ENCODE measurements around the gene VPS35L.

Gene VPS35L

DNA sequence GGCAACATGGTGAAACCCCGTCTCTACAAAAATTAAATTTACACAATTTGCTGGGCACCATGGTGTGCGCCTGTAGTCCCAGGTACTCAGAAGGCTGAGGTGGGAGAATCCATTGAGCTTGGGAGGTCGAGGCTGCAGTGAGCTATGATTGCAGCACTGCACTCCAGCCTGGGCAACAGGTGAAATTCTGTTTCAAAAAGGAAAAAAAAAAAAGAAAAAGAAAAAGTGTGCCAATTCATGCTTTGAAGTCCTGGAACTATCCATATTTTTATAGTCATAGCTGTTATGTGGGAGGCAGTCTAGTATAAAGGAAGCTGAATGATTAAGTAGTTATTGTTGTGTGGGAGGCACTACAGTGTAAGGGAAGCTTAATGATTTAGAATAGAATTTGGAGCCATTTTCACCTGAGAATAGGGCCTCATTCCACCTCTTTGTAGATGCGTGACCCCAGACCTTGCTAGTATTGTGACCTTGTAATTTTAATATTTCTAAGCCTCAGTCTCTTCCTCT lies 194.1 kb downstream of the VPS35L start:
- DNase-seq (ENCODE audit: low spot score): no peak
